ENCODE results near the gene ERBB4.

Gene ERBB4

DNA sequence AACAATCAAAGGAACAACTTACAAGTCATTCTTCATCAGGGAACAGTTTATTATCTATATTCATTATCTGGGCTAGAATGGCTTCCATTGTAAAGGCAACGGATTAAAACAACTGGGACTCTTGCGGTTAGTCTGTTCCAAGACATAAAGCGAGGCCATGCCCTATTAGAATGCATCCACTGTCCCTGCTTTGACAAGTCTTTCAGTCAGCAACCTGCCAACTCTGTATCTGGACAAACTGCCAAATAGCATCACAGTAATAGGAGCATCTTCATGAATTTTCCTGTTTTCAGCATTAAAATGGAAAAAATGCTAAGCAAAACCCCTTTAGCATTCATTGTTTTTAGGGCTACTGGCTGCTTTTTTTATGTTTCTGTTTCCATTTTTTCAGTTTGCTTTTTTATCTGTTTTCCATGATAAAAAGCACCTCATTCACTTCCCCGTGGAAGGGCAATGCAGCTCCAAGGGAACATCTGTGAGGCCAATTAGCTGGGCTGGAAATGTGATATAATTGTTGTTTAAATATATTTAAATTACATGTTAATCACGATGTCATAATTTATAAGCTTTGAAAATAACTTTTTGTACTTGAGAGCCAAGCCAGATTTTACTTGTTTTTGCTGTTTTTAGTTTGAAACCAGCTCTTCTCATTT, 1147.9 kb downstream of the ERBB4 start:
- in situ Hi-C loops (cut with MboI; ENCODE audit: low sequenced_read_pairs) = no loop called here

GRCh38 chr2:211387734-211388133, 1150.9 kb downstream of the ERBB4 start:
- in situ Hi-C loops (cut with MboI; ENCODE audit: low sequenced_read_pairs) = no loop called here

- in situ Hi-C loops (cut with MboI; ENCODE audit: low sequenced_read_pairs) = no loop called here
Observed at GRCh38 chr2:211380041-211380440, 1158.6 kb downstream of the ERBB4 start.

GRCh38 chr2:211376410-211376809, 1162.2 kb downstream of the ERBB4 start:
- in situ Hi-C loops (cut with MboI; ENCODE audit: low sequenced_read_pairs) = no loop called here

DNA sequence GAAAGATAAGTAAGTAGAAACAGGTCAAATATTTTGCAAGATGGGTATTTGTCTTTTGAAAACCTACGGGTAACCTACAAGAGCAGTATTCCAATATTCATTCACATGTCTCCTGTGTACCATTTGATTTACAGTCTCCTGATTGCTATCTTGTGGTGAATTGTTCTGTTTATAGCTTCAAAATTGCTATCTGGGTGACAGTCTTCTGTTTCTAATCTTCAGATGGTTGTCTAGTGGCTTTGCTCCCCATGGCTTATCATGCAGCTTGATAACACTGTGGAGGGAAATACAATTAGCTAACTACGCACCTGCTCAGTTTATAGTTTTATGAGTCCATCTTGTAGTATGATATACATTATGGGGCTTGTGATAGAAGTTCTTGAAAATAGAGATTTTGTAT, 1165.4 kb downstream of the ERBB4 start:
- in situ Hi-C loops (cut with MboI; ENCODE audit: low sequenced_read_pairs) = no loop called here

GRCh38 chr2:211371465-211371864, 1167.1 kb downstream of the ERBB4 start:
- in situ Hi-C loops (cut with MboI; ENCODE audit: low sequenced_read_pairs) = no loop called here

- in situ Hi-C loops (cut with MboI; ENCODE audit: low sequenced_read_pairs) = no loop called here
Observed at GRCh38 chr2:211368467-211368866, 1170.1 kb downstream of the ERBB4 start.

GRCh38 chr2:211367711-211368110, 1170.9 kb downstream of the ERBB4 start:
- in situ Hi-C loops (cut with MboI; ENCODE audit: low sequenced_read_pairs) = no loop called here

DNA sequence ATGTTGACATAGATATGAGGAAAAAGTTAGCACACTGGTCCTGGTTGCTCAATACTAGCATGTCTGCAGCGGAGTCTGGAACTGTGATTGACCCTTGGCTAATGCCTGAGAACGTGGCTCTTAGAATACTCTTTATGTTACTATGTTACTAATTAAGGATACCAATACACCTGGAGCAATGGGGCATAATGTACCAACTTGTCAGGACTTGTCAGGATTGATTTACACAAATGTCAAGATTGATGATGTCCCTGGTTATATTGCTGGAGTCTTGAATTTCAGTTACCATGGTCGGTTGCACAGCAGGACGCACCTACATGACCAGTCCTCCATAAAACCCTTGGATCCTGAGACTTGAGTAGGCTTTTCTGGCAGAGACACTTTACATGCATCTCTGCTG, 1171.3 kb downstream of the ERBB4 start:
- in situ Hi-C loops (cut with MboI; ENCODE audit: low sequenced_read_pairs) = no loop called here

DNA sequence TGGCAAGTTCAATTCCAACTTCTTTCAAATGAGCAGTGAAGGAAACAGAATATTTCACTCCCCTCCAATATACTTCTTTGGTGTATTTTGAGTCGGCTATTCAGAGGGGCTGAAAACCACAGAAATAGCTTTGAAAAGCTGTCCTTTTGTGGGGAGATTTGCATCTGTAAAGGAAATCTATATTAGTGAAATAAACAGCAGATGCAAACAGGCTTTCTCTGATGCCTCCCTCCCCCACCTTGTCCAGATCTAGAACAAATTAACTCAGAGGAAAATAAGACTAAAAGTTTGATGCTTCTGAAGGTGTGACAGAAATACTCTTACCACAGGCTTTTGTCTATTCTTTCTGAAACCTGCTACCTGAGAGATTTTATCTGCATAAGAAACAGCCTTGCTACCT, 1173.7 kb downstream of the ERBB4 start:
- in situ Hi-C loops (cut with MboI; ENCODE audit: low sequenced_read_pairs) = no loop called here

DNA sequence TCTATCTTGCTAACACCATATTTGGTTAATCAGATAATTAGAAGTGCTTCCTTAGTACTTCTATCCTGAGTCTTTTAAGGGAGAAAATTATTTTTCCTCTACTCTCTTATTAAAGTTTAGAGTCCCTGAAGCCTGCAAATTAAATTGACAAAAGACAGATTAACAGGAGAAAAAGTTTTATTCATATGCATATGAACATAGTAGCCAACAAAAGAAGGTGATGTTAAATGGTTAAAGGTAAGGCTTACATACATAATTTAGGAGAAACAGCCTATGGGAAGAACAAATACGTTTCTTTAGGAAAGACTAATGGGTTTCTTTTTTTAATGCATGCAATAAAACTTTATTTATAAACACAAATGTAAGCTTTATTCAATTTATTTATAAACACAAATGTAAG, 1177.2 kb downstream of the ERBB4 start:
- in situ Hi-C loops (cut with MboI; ENCODE audit: low sequenced_read_pairs) = no loop called here

GRCh38 chr2:211359347-211359746, 1179.3 kb downstream of the ERBB4 start:
- in situ Hi-C loops (cut with MboI; ENCODE audit: low sequenced_read_pairs) = no loop called here

DNA sequence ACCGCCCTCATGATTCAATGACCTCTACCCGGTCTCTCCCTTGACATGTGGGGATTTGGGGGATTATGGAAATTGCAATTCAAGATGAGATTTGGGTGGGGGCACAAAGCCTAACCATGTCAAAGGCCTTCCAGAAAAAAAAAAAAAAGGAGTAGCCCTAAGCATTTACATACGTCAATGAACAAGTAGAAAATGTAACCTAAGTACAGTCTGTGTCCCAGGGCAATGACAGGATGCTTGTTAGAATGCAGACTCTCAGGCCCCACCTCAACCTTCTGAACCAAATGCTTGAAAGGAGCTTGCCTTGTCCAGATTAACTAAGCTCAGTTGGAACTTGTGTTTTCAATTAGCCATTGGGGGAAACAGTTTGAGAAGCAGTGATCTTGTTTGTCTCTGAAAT, 1180.1 kb downstream of the ERBB4 start:
- in situ Hi-C loops (cut with MboI; ENCODE audit: low sequenced_read_pairs) = no loop called here

DNA sequence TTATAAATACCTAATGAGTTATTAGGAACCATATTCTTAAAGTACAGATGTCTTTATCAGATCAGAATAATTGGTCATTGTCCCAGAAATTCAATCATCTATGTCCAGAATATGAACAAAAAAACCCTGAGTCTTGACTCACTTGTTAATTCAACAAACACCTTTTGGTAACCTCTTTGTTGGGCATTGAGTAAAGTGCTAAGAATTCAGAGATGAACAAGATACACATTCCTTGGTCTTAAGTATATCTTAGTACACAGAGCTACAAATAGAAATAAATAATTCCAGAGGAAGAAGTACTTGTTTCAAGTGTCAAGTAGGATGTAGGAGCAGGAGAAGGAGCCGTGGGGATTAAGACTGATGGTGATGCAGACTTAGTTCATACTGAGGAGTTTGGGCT, 1184.1 kb downstream of the ERBB4 start:
- in situ Hi-C loops (cut with MboI; ENCODE audit: low sequenced_read_pairs) = no loop called here

GRCh38 chr2:211351987-211352386, 1186.6 kb downstream of the ERBB4 start:
- in situ Hi-C loops (cut with MboI; ENCODE audit: low sequenced_read_pairs) = no loop called here

- in situ Hi-C loops (cut with MboI; ENCODE audit: low sequenced_read_pairs) = no loop called here
Observed at GRCh38 chr2:211349031-211349430, 1189.6 kb downstream of the ERBB4 start.

DNA sequence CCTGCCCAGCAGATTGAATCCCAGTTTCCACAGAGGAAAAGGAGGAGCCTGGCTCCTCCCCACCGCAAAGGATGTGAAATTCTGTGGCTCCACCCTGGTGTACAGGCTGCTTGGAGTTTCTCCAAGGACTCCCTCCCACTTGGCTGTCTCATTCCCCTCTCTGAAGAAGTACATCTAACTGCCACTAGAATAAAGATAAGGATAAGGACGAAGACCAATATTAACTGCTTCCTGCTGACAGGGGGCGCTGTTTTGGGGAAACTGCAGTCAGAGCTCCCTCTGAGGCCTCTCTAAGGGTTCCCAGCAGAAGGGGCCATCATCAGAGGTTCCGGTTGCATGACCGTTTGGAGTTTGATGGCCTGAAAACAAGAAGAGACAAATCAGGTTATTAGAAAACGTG, 1191.3 kb downstream of the ERBB4 start:
- in situ Hi-C loops (cut with MboI; ENCODE audit: low sequenced_read_pairs) = no loop called here

DNA sequence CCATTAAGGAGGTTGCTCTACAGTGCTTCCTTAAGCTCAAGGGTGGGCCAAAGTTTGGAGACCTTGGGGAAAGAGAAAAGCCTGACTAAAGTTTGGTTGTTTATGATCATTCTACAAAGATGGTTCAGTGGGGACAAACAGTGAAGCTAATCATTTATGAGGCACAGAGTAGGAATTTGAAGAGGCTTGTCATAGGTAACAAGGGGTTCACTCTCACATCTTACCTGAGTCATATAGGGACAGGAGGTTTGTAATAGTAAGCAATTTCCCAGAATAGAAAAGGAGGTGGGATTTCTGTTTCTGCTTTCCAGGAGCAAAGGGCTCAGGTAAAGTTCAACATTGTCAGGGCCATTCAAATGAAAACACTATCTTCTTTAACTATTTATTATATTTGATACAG, 1194.3 kb downstream of the ERBB4 start:
- in situ Hi-C loops (cut with MboI; ENCODE audit: low sequenced_read_pairs) = no loop called here

GRCh38 chr2:211333377-211333776, 1205.2 kb downstream of the ERBB4 start:
- in situ Hi-C loops (cut with MboI; ENCODE audit: low sequenced_read_pairs) = no loop called here

DNA sequence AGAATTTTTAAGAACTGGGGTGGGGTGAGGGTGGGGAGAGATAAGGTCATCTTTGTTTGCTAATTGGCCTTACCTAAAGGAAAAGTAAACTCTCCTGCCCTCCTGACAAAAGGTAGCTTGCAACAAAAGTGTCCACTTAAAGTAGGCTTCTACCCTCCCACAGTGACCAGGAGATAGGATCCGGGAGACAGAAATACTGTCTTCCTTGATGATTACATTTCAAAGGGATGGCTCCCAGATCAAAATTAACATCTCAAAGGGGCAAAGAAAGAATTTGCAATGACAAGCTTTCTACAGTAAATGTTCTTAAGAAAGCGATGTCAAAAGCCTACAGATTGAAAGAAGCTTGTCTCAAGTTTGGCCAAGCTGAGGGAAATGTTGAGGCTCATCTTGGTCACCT, 1206.9 kb downstream of the ERBB4 start:
- in situ Hi-C loops (cut with MboI; ENCODE audit: low sequenced_read_pairs) = no loop called here

DNA sequence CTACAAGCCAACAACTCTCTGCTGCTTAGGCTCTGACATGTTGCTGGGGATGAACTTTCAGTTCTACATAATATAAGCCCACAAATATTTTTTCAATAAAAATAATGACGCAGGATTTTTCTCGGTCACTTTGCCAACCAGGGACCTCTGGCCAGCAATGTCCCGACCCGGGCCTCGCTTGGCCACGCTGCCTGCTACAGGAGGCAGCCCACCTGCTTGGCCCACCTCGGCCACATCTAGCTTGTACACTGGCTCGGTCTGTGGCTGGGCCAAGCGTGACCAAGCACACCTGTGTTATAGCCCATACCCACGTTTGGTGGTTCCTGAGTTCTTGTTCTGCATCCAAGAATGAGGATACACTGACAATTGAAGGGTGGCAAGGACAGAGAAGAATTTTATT, 1208.7 kb downstream of the ERBB4 start:
- in situ Hi-C loops (cut with MboI; ENCODE audit: low sequenced_read_pairs) = no loop called here

DNA sequence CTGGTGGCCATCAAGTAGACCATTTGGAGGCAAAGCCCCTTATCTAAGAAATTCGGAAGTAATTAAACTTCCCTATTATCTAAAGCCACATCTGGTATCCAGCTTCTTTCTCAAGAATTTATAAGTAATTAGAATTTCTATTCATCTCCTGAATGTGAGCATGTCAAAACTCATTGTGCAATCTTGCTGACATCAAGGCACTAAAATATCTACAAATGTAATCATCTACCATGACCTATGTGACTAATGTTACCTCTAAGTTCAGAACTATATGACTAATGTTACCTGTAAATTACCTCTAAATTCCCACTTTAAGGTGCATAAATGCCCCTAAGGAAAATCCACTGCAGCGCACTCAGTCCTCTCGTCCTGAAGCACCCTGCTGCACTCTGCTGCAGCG, 1209.2 kb downstream of the ERBB4 start:
- in situ Hi-C loops (cut with MboI; ENCODE audit: low sequenced_read_pairs) = no loop called here

GRCh38 chr2:211328126-211328525, 1210.5 kb downstream of the ERBB4 start:
- in situ Hi-C loops (cut with MboI; ENCODE audit: low sequenced_read_pairs) = no loop called here

Data from HL-60/S4 treated with phorbol 12-myristate 13-acetate at 8.2 ng/mL for 4 days and 3 days (cell line).